AG09309 (cell line): ENCODE data around the gene ATP6V0B.

Experiments used
- DNase-seq: peaks from one replicate; pipeline ENCODE4 v3.0.0-alpha.2; 2010; ENCODE audit warnings: low read depth
- H3K4me3 ChIP-seq: 2 replicates; pipeline ENCODE4 v1.5.1; 2011; ENCODE audit warnings: mild to moderate bottlenecking, low read depth, low read length, moderate library complexity; ENCODE audit not compliant: control insufficient read depth
- TF ChIP-seq, protein P1 (sequence below): IDR thresholded peaks from 2 replicates; pipeline ENCODE4 v1.5.1; 2011; ENCODE audit warnings: mild to moderate bottlenecking, low read depth, low read length, inconsistent platforms; ENCODE audit not compliant: insufficient read depth, control insufficient read depth; ENCODE audit errors: missing control alignments

Gene ATP6V0B

DNA sequence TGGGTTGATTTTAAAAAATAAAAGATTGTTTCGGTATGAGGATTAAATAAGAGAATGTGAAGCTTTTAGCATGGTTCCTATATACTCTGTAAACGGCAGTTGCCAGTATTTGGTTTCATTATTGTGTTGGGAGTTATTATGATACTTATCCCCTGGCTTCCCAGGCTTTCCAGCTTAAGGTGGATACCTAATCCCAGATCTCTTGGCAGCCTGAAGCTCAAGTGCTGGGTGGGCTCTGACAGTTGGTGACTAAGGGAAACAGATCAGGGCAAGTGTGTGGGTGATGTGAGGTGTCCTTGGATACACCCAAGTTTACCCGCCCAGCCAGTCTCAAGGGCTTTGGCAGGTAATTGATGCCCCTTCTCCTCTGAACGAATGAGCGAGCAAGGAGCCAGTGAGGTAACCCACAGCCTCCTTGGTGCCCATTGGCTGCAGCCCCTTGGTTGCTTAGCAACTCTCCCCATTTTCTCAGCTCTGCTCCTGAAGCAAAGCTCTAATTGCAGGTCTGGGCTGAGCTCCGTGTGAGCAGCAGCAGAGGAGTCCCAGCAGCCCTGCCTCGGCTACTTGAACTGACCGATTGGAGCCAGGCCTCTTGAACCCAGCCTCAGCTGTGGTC is 21.9 kb upstream of the ATP6V0B start:
- no peak for DNase-seq

DNA sequence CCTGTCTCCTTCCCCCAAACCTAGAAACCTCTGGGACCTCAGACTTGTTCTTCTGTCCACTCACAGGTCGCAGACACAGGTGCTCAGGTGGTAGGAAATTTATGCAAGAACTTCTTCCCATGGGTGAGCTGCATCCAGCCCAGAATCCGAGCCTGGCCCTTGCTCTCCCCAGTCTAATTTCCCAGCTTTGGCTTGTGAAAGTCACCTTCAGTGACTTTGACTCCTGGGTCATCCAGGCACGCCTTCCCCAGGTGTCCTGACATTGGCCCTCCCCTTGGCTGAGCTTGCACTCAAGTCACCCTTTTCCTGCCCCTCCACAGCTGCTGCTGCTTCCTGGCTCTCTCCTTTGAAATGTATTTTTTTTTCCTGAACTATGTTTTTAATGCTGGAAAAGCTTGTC is 21.4 kb upstream of the ATP6V0B start:
- TF ChIP-seq, protein P1, sequence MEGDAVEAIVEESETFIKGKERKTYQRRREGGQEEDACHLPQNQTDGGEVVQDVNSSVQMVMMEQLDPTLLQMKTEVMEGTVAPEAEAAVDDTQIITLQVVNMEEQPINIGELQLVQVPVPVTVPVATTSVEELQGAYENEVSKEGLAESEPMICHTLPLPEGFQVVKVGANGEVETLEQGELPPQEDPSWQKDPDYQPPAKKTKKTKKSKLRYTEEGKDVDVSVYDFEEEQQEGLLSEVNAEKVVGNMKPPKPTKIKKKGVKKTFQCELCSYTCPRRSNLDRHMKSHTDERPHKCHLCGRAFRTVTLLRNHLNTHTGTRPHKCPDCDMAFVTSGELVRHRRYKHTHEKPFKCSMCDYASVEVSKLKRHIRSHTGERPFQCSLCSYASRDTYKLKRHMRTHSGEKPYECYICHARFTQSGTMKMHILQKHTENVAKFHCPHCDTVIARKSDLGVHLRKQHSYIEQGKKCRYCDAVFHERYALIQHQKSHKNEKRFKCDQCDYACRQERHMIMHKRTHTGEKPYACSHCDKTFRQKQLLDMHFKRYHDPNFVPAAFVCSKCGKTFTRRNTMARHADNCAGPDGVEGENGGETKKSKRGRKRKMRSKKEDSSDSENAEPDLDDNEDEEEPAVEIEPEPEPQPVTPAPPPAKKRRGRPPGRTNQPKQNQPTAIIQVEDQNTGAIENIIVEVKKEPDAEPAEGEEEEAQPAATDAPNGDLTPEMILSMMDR, result no peak
- DNase-seq, result no peak
- H3K4me3 ChIP-seq, result no peak overlapping the region

More for the DNA sequence above, 21.9 kb upstream of the ATP6V0B start:
- no peak overlapping the region for H3K4me3 ChIP-seq
- TF ChIP-seq, protein P1, result no peak

DNA sequence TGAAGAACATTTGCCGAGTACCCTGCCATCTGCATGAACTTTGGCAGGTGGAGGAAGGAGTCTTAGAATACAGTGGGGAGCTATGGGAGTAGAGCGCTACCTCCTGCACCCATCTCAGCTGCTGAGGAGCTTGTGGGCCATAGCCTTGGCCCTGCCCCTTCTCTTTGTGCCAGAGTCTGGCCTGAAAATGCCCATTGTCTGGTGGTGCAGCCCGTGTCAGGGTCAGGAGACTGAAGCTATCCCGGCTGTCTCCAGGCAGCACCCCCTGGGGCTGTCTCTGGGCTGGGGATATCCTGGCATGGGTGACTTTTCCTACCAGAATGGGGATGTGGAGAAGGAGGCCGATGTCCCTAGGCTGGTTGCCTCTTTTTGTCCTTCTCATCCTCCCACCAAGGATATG is 20.7 kb upstream of the ATP6V0B start:
- DNase-seq, result no peak
- TF ChIP-seq, protein P1, result no peak
- no peak overlapping the region for H3K4me3 ChIP-seq

DNA sequence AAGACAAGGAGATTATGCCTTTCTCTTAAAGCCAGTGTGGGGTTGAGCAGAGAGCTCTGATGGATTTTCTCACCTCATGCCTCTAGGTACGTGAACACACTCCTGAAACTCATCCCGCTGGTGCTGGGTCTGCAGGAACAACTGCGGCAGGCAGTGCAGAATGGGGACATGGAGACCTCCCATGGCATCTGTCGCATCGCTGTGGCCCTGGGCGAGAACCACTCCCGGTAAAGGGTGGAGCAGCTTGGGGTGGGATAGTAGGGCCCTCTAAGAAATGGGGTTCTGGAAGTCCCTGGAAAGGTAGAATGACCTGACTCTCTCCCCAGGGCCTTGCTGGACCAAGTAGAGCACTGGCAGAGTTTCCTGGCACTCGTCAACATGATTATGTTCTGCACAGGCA is 18.5 kb upstream of the ATP6V0B start:
- DNase-seq, result no peak
- no peak overlapping the region for H3K4me3 ChIP-seq
- TF ChIP-seq, protein P1, result no peak

DNA sequence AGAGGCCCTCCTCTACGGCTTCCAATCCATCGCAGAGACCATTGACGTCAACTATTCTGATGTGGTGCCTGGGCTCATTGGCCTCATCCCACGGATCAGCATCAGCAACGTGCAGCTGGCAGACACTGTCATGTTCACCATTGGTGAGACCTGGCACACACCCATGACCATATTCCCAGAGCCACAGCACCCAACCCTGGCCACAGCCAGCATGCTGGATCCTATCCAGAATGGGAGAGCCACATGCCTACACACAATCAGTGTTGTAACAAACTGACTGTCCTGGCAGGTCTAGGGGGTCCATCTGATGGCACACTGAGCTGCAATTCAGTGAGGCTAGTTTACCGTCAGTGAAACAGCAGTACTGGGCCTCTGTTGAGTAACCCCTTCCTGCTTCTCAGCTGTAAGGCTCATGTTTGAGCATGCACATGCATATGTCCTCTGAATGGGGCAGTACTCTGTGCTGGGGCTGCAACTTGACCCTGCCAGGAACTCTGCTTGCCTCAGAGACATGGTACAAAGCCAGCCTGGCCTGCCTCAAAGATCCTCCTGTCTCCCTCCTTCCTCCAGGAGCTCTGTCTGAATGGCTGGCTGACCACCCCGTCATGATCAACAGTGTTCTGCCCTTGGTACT is 17.2 kb upstream of the ATP6V0B start:
- no peak overlapping the region for H3K4me3 ChIP-seq
- TF ChIP-seq, protein P1, result no peak
- no peak for DNase-seq

DNA sequence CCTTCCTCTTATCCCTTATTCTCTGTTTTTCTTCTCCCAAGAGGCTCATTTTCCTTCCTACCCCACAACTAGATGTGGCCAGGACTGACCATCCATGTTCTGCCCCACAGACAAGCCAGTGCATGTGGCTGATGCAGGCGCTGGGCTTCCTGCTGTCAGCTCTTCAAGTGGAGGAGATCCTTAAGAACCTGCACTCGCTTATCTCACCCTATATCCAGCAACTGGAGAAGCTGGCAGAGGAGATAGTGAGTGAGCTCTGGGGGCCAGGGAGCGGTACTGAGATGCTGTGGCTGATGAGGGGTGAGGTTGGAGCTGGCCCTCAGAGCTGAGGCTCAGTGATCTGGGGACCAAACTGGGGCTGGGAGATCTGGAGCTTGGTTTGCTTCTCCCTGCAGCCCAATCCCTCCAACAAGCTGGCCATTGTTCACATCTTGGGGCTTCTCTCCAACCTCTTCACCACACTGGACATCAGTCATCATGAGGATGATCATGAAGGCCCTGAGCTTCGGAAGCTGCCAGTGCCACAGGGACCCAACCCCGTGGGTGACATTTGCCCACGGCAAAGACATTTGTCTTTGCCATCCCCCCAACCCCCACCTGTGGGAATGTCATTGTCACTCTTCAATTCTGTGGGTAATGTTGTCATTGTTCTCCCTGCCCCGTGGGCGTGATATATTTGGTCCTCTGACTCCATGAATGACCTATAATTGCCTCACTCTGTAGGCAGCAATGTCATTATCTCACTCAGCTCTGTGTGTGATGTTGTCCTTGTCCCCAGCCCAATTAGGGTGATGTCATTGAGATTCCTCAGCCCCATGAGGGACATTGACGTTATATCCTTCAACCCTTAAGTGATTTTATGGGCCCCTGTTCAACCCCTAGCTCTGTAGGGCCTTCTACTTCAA is 16.2 kb upstream of the ATP6V0B start:
- H3K4me3 ChIP-seq, result no peak overlapping the region
- no peak for DNase-seq
- TF ChIP-seq, protein P1, result no peak
